Measurements from ENCODE around the gene NTRK3. TPM values are rescaled to one million over a fixed set of nuclear protein-coding genes. Genes with fewer than 3 reads are reported as not detected.

NTRK3 gene
- polyA plus RNA-seq, 1 donor (not counting 4 experiments of a cell fraction or from before 2014, with no cell fraction given) = not detected

DNA sequence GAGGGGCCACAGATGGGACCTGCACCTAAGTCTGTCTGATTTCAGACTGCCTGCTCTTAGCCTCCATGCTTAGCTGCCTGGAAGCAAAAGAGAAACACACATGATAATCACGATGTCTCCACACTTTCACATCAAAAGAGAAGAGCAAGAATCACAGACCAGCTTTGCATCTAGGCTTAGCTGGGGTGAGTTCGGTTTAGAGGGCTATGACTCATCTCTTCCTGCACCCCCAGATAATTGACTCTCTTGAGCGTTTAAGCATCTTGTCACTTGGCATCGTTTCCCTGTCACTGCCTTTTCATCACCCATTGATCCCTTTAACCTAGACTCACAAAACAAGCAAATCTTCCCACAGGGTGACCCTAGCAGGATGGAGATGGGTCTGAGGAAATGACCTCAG lies 124.0 kb downstream of the NTRK3 start:
- no peak overlapping the region for H3K27ac ChIP-seq (ENCODE audit: control insufficient read depth, insufficient read depth, low read length)
- DNase-seq (ENCODE audit: low read depth, low spot score) = no peak
- H3K9me1 ChIP-seq (ENCODE audit: control insufficient read depth, extremely low read depth, insufficient read depth, low read length) = no peaks in the 10 kb centered on the region
- no peaks in the 10 kb centered on the region for H4K20me1 ChIP-seq (ENCODE audit: control insufficient read depth, extremely low read depth, insufficient read depth, low read length)
- H3K4me3 ChIP-seq (ENCODE audit: control insufficient read depth in 2 of 3, extremely low read depth in 1 of 3, insufficient read depth in 2 of 3, low read depth in 1 of 3, low read length in 3 of 3) = no peak overlapping the region
- no peak overlapping the region for H2AFZ ChIP-seq (ENCODE audit: control insufficient read depth, low read length)
- no peaks in the 10 kb centered on the region for H3K36me3 ChIP-seq (ENCODE audit: control insufficient read depth in 2 of 2, extremely low read depth in 1 of 2, insufficient read depth in 2 of 2, low read length in 2 of 2)
- H3K9me3 ChIP-seq (ENCODE audit: control insufficient read depth, low read depth, low read length) = no peaks in the 10 kb centered on the region
- H3K4me1 ChIP-seq (ENCODE audit: control insufficient read depth, extremely low read depth, insufficient read depth, low read length) = no peaks in the 10 kb centered on the region
- H3K4me2 ChIP-seq (ENCODE audit: control insufficient read depth, extremely low read depth, insufficient read depth, low read depth, low read length) = no peak overlapping the region
- H3K79me2 ChIP-seq (ENCODE audit: control insufficient read depth, insufficient read depth, low read length) = no peaks in the 10 kb centered on the region
- FAIRE-seq = no peak
- H3K9ac ChIP-seq (ENCODE audit: control insufficient read depth, extremely low read depth, insufficient read depth, low read length) = no peak overlapping the region
- TF ChIP-seq, protein P1, sequence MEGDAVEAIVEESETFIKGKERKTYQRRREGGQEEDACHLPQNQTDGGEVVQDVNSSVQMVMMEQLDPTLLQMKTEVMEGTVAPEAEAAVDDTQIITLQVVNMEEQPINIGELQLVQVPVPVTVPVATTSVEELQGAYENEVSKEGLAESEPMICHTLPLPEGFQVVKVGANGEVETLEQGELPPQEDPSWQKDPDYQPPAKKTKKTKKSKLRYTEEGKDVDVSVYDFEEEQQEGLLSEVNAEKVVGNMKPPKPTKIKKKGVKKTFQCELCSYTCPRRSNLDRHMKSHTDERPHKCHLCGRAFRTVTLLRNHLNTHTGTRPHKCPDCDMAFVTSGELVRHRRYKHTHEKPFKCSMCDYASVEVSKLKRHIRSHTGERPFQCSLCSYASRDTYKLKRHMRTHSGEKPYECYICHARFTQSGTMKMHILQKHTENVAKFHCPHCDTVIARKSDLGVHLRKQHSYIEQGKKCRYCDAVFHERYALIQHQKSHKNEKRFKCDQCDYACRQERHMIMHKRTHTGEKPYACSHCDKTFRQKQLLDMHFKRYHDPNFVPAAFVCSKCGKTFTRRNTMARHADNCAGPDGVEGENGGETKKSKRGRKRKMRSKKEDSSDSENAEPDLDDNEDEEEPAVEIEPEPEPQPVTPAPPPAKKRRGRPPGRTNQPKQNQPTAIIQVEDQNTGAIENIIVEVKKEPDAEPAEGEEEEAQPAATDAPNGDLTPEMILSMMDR (optimal IDR thresholded peaks at IDR 0.05 in 1 of 3, IDR thresholded peaks at IDR 0.05 in 1 of 3, conservative IDR thresholded peaks at IDR 0.05 in 1 of 3; ENCODE audit: extremely low read depth in 1 of 3, insufficient read depth in 2 of 3, low read length in 3 of 3) = no peak
- TF ChIP-seq EZH2 (IDR thresholded peaks at IDR 0.05; ENCODE audit: low read length) = no peak
- dilution Hi-C loops (cut with MboI; ENCODE audit: extremely low pct_ligation_motif_present, low sequenced_read_pairs) = no loop called here
- no peaks in the 10 kb centered on the region for H3K27me3 ChIP-seq (ENCODE audit: control insufficient read depth, extremely low read depth, insufficient read depth, low read length)

DNA sequence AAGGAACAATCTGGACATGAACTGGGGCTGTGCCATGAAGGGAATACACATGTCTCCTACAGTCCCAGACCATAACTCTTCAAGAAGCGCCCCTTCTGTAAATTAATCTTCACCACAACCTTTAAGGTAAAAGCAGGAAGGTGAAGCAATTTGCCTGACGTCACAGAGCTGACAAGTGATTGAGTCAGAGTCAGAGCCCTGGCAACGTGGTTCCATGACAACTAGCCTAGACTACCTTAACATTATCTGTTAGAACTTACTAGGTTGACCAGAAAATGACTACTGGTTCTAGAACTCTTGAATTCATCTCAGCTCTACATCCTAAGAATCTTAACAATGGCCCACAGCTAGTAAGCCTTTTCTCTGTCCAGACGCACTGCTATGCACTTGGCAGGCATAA lies 124.6 kb downstream of the NTRK3 start:
- FAIRE-seq (no peak), DNase-seq (ENCODE audit: low read depth, low spot score) (no peak)
- dilution Hi-C loops (cut with MboI; ENCODE audit: extremely low pct_ligation_motif_present, low sequenced_read_pairs) = no loop called here

More for the DNA sequence above, 124.6 kb downstream of the NTRK3 start:
- H3K4me3 ChIP-seq (ENCODE audit: control insufficient read depth in 2 of 3, extremely low read depth in 1 of 3, insufficient read depth in 2 of 3, low read depth in 1 of 3, low read length in 3 of 3) = no peak overlapping the region
- no peaks in the 10 kb centered on the region for H3K4me1 ChIP-seq (ENCODE audit: control insufficient read depth, extremely low read depth, insufficient read depth, low read length)
- no peaks in the 10 kb centered on the region for H3K36me3 ChIP-seq (ENCODE audit: control insufficient read depth in 2 of 2, extremely low read depth in 1 of 2, insufficient read depth in 2 of 2, low read length in 2 of 2)
- no peaks in the 10 kb centered on the region for H3K9me3 ChIP-seq (ENCODE audit: control insufficient read depth, low read depth, low read length)
- H3K9ac ChIP-seq (ENCODE audit: control insufficient read depth, extremely low read depth, insufficient read depth, low read length) = no peak overlapping the region
- H4K20me1 ChIP-seq (ENCODE audit: control insufficient read depth, extremely low read depth, insufficient read depth, low read length) = no peaks in the 10 kb centered on the region
- no peaks in the 10 kb centered on the region for H3K9me1 ChIP-seq (ENCODE audit: control insufficient read depth, extremely low read depth, insufficient read depth, low read length)
- H2AFZ ChIP-seq (ENCODE audit: control insufficient read depth, low read length) = no peak overlapping the region
- H3K27ac ChIP-seq (ENCODE audit: control insufficient read depth, insufficient read depth, low read length) = no peak overlapping the region
- no peaks in the 10 kb centered on the region for H3K79me2 ChIP-seq (ENCODE audit: control insufficient read depth, insufficient read depth, low read length)
- H3K4me2 ChIP-seq (ENCODE audit: control insufficient read depth, extremely low read depth, insufficient read depth, low read depth, low read length) = no peak overlapping the region
- TF ChIP-seq EZH2 (IDR thresholded peaks at IDR 0.05; ENCODE audit: low read length) = no peak
- TF ChIP-seq, protein P1 (optimal IDR thresholded peaks at IDR 0.05 in 1 of 3, IDR thresholded peaks at IDR 0.05 in 1 of 3, conservative IDR thresholded peaks at IDR 0.05 in 1 of 3; ENCODE audit: extremely low read depth in 1 of 3, insufficient read depth in 2 of 3, low read length in 3 of 3) = no peak
- H3K27me3 ChIP-seq (ENCODE audit: control insufficient read depth, extremely low read depth, insufficient read depth, low read length) = no peaks in the 10 kb centered on the region
